GM20431 (cell line): ENCODE measurements around the gene KRT15.

Experiments used
- in situ Hi-C: fragments of 300-500 bp; cut with MseI, MboI; formaldehyde crosslinking; loops from one replicate; pipeline ENCODE4 v1.15.0; 2020; ENCODE audit warnings: low sequenced_read_pairs; ENCODE audit not compliant: unreplicated experiment

Gene KRT15

GRCh38 chr17:41518789-41519449 is at the start of gene KRT15:
KRT15 (minus strand) TSS chr17:41518890; CDS start chr17:41518827, 63 bp downstream.
- in situ Hi-C loops: no loop called here

GRCh38 chr17:41567317-41567716 is 48.6 kb upstream of the KRT15 start:
- in situ Hi-C loops: no loop called here

- in situ Hi-C loops: no loop called here
These were observed 46.6 kb upstream of the KRT15 start for GRCh38 chr17:41565338-41565737.

GRCh38 chr17:41563607-41564170 is 45.0 kb upstream of the KRT15 start:
- in situ Hi-C loops: no loop called here

GRCh38 chr17:41561554-41561953 is 42.9 kb upstream of the KRT15 start:
- in situ Hi-C loops: no loop called here

- in situ Hi-C loops: no loop called here
These were observed 40.9 kb upstream of the KRT15 start for GRCh38 chr17:41559548-41559947.

GRCh38 chr17:41556931-41557330 is 38.2 kb upstream of the KRT15 start:
- in situ Hi-C loops: no loop called here

GRCh38 chr17:41556306-41556705 is 37.6 kb upstream of the KRT15 start:
- in situ Hi-C loops: no loop called here

- in situ Hi-C loops: no loop called here
These were observed 36.6 kb upstream of the KRT15 start for GRCh38 chr17:41555105-41555887.

- in situ Hi-C loops: no loop called here
These were observed 35.4 kb upstream of the KRT15 start for GRCh38 chr17:41553987-41554680.

GRCh38 chr17:41553176-41553575 is 34.5 kb upstream of the KRT15 start:
- in situ Hi-C loops: no loop called here

GRCh38 chr17:41552455-41552854 is 33.8 kb upstream of the KRT15 start:
- in situ Hi-C loops: no loop called here

- in situ Hi-C loops: no loop called here
These were observed 32.7 kb upstream of the KRT15 start for GRCh38 chr17:41551365-41551764.

- in situ Hi-C loops: no loop called here
These were observed 30.9 kb upstream of the KRT15 start for GRCh38 chr17:41549596-41550039.

GRCh38 chr17:41548844-41549595 is 30.3 kb upstream of the KRT15 start:
- in situ Hi-C loops: no loop called here

- in situ Hi-C loops: no loop called here
These were observed 29.5 kb upstream of the KRT15 start for GRCh38 chr17:41547921-41548843.

GRCh38 chr17:41547378-41547841 is 28.7 kb upstream of the KRT15 start:
- in situ Hi-C loops: no loop called here

GRCh38 chr17:41546819-41547218 is 28.1 kb upstream of the KRT15 start:
- in situ Hi-C loops: no loop called here
